Anterior cingulate cortex (tissue), 58 donors: ENCODE results near the gene DNAH10.

Experiments
- DNase-seq, 58 donors: peaks; one replicate each; lab custom pipeline; 2025; lab: John Stamatoyannopoulos, UW

DNAH10 gene

DNA sequence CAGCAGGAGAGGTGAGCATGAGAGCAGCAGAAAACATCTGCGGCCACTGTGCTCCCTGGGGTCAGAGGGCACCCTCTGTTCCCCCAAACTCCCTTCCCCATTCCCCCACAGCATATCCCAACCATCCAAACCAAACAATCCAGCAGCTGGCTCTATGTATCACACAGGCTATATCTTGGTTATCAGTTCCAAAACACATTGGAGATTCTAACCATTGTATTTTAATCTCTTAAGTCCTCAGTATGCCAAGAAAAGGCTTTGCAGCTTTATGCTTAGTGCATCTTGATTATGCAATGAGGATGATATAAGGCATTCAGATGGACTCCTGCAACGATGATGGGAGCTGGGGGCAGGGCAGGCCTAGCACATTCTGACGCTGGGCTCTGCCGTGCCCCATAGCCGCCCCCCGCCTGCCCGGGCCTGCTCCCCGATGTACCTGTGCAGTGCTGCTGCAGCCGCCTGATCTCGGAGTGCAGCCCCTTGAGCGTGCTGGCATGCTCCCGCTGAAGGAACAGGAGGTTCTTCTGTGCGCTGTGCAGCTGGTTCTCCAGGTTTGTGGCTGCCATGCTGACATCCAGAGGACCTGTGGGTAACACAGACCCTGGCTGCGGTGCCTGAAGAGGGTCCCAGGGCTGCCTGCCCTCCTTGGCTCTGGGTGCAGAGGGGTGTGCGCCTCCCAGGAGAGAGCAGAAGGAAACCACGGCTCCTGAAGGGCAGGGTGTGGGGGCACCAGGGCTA, 181.0 kb downstream of the DNAH10 start:
- no peak for DNase-seq

DNA sequence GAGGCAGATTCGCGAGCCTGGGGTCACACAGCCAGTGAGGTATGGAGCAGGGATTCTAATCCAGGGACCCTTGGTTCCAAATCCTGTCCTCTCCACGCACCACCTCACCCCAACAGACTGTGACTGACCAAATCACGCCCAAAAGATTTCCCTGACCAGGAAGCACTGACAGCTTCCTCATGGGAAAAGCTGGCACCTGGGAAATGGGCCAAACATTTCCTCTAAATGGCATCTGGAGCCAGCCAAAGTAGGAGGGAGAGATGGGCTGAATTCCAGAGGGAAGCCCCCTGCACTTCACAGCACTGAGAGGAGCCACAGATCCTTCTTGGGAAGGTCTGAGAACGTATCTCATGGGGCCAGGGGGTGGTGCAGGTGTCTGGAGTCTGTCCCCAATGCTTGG, 181.7 kb downstream of the DNAH10 start:
- DNase-seq: no peak

DNA sequence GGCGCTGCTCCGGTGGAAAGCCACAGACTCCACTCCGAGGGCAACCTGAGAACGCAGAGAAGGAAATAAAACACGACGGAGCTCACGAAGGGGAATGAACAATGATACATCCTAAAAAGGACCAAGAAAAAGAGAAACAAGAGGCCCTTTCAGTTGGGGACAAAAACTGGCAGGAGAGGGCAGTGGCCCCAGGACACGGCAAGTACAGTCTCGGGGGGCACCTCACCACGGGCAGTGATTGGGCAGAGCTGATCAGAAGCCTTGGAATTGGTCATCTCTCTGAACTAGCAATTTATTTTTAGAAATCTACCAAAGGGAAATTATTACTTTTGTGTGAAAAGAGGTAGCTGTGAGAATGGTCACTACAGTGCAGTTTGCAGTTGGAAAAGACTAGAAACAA, 182.6 kb downstream of the DNAH10 start:
- DNase-seq: no peak

DNA sequence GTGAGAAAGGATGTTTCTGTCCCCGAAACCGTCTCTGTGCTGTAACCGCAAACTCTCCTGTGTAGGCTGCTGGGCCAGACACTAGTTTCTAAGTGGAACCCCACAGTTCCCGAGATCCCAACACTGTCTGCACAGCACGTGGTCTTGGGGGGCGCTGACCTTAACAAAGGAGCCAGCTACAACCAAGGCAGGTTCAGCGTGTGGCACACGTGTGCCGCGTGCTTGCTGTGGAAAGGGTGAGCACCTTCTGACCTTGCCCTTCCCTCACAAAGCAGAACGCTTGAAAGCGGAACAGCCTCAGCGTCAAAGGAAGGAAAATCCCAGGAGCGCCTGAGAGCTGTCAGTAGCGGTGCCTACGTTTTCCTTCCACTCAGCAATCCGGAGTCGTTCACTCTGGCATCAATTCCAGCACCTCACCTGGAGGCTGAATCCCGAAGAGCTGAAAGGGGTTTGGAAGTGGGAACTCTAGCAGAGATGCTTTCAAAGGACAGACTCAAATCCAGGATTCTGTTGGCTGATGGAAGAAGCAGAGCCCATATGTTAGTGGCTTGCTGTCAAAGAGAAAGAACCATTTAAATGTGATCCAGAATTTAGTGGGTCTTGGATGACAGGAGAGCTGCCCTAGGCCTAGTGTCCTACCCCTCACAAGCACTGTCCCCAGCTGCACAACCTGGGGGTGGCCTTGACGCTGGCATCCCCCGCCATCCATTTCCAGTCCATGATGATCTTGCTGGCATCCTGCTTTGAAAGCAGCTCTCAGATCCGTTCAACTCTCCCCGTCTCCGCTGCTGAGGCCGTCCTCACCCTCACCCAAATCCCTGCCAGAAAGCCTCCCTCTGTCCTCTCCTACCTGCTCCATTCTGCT, 183.4 kb downstream of the DNAH10 start:
- DNase-seq: peak in 9 of 58 donors; percentile 12 to 42 (median 23)

DNA sequence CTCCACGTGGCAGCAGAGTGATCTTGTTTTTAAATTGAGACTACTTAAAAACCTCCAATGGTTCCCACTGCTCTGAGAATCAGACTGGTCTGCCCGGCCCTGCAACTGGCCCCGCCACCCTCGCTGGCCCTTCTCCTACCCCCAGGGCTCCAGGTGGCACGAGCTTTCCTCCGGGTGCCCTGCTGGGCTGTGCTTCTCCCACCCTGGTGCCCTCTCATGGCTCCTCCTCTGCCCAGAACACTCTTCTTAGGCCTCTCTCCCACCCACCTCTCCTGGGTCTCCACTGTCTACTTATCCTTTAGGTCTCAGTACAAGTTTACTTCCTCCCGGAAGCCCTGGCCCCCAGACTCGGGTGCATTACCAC, 184.0 kb downstream of the DNAH10 start:
- peak in 1 of 58 donors; percentile 29 for DNase-seq

- peak in 1 of 58 donors; percentile 30 for DNase-seq
Observed at GRCh38 chr12:123946516-123947505, 184.7 kb downstream of the DNAH10 start.

DNA sequence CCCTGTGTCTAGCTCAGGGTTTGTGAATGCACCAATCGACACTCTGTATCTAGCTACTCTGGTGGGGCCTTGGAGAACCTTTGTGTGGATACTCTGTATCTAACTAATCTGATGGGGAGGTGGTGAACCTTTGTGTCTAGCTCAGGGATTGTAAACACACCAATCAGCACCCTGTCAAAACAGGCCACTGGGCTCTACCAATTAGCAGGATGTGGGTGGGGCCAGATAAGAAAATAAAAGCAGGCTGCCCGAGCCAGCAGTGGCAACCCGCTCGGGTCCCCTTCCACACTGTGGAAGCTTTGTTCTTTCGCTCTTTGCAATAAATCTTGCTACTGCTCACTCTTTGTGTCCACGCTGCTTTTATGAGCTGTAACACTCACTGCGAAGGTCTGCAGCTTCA, 185.4 kb downstream of the DNAH10 start:
- DNase-seq: peak in 2 of 58 donors; percentile 19 to 29

DNA sequence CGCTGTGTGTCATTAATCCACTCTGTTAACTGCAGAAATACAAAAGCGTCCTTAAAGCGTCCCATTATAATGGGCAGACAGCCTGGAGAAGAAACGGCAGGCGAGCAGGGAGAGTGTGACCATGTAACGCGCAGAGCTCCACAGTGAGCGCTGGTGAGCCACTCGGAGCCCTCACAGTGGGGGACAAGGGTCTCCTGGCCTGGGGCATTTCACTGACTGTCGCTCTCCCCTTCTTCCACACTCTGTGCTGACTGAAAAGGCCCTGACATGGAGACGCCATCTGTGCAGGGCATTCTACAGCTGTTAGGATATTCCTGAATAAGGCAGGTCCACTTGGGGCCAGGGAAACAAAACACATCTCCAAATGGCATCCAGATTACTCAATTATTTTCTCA, 186.3 kb downstream of the DNAH10 start:
- DNase-seq: peak in 10 of 58 donors; percentile 18 to 44 (median 28)

DNA sequence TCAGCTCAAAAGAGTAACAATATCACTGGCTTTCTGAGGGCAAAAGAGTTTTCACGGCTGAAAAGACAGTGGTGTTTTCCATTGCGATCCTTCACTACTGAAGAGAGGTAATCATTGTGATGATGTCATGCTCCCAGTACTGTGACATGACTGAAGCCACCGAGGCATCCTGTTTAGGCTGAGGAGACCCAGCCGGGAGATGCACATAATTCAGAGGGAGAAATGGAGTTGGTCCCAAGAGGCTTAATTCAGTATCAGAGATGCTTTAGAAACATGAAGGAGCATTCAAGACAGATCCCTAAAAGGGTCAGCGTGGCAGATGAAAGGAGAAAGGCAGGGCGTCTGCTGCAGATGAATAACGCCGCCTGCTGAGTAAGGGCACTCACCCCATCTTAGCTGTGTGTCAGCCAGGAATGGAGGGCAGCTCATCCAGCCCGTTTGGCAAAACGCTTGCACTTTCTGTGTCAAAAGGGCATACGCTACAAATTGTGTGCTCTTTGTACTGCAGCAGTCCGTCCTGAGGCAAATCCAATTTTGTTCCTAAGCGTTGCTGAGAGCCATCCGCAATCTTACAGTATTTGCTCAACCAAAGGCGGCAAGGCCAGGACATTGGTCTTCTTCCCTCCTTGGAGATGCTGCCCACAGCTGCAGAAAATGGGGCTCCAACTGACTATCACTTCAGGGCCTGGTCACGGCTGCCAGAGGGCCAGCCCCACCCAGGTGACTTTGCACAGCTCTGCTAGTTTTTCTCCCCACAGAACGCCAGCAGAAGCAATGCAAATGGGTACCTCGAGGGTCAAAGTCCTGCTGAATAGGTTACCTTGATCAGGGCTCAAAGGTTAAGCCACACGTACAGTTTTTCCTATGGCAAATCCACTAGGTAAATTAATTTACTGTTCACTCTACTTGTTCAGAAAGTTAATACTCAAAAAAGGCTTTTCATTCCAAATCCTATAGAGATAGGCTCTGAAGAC, 187.0 kb downstream of the DNAH10 start:
- peak in 6 of 58 donors; percentile 17 to 49 (median 36) for DNase-seq

DNA sequence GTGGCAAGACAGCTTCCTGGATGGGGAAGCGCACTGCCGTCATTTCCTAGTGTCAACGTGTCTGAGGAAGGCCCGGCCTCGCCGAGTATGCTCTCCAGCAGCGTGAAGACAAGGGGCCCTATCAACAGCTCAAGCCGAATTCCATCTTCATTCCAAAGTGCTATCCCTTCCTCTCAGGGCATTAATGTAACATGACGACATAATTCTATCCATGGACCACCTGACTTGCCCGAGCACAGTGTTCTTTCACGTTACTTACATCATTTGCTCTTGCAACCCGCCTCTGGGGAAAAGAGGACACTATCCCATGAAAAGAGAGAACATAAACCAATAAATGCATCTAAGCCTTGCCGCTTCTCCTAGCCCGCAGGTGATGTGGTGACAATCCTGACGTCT, 187.7 kb downstream of the DNAH10 start:
- DNase-seq: no peak

- no peak for DNase-seq
Observed at GRCh38 chr12:123950476-123951349, 188.6 kb downstream of the DNAH10 start.

DNA sequence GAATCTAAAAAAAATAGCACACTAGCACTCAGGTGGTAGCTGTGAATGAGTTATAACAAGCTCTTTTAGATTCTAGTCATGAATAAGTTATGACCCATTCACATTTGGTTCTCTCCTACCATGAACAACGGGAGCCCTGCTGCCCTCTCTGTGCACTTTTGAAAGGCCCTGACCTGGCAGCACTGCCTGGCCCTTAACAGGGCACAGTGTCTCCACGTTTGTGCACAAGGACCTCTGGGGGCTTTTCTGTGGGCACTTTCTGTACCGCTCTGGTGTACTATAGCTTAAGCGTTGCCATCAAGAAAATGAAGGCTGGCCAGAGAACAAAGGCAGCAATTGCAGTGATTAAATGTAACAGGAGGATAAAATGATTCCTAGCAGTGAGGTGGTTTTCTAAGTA, 189.4 kb downstream of the DNAH10 start:
- DNase-seq: no peak

DNA sequence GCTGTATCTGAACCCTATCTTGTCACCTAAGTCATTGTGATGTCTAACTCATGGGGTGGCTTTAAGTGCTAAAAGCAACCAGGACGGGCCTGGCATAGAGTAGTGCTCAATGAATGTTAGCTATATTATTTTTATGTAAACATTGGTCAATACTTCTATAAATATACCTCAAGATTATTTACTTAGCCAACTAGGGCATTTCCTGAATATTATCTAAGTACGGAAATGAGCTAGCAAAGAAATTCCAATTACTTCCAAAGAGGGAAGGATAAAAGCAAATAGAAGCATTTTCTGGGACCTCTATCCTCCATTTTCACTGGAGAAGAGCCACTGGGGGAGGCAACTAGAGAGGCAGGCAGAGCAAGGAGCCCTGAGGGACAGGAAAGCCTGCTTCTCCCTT, 189.9 kb downstream of the DNAH10 start:
- no peak for DNase-seq

GRCh38 chr12:123954647-123955350, 192.7 kb downstream of the DNAH10 start:
- DNase-seq: no peak

DNA sequence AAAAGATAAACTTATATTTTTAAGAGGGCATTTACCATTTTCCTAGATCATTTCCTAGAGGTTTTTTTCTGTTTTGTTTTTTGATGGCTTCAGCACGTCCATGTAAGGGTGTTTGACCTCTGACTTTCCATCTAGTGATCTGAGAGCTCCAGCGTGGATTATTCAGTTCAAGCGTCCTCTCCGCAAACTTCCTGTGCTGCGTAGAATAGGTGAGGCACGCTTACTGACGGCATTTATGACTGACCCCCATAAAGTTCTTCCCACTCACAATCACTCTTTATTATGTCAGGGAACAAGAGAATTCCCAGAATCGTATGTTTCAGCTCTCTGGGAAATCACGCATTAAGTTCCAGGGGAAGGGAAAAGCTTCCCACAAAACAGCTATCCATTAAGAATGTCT, 194.1 kb downstream of the DNAH10 start:
- no peak for DNase-seq

GRCh38 chr12:123957196-123957595, 195.1 kb downstream of the DNAH10 start:
- no peak for DNase-seq

GRCh38 chr12:123958462-123958861, 196.4 kb downstream of the DNAH10 start:
- no peak for DNase-seq

GRCh38 chr12:123958876-123959275, 196.8 kb downstream of the DNAH10 start:
- DNase-seq: no peak
